ENCODE results near the gene PUSL1.

The PUSL1 gene

GRCh38 chr1:1280782-1281481 is 27.5 kb upstream of the PUSL1 start:
- DNase-seq (ENCODE audit: low read depth), result no peak

GRCh38 chr1:1281533-1282321 is 26.7 kb upstream of the PUSL1 start:
- DNase-seq (ENCODE audit: low read depth), result no peak

GRCh38 chr1:1282998-1283397 is 25.4 kb upstream of the PUSL1 start:
- DNase-seq (ENCODE audit: low read depth), result no peak

GRCh38 chr1:1283821-1284220 is 24.6 kb upstream of the PUSL1 start:
- no peak for DNase-seq (ENCODE audit: low read depth)

GRCh38 chr1:1284221-1285101 is 23.9 kb upstream of the PUSL1 start:
- DNase-seq (ENCODE audit: low read depth), result no peak

GRCh38 chr1:1285102-1285571 is 23.3 kb upstream of the PUSL1 start:
- DNase-seq (ENCODE audit: low read depth), result no peak

- DNase-seq (ENCODE audit: low read depth), result no peak
These were observed 22.6 kb upstream of the PUSL1 start for GRCh38 chr1:1285611-1286311.

GRCh38 chr1:1286313-1287261 is 21.8 kb upstream of the PUSL1 start:
- no peak for DNase-seq (ENCODE audit: low read depth)

- no peak for DNase-seq (ENCODE audit: low read depth)
These were observed 20.9 kb upstream of the PUSL1 start for GRCh38 chr1:1287288-1288110.

GRCh38 chr1:1290238-1290731 is 18.1 kb upstream of the PUSL1 start:
- DNase-seq (ENCODE audit: low read depth), result no peak

GRCh38 chr1:1291023-1291528 is 17.3 kb upstream of the PUSL1 start:
- DNase-seq (ENCODE audit: low read depth), result no peak

- no peak for DNase-seq (ENCODE audit: low read depth)
These were observed 16.6 kb upstream of the PUSL1 start for GRCh38 chr1:1291548-1292441.

- no peak for DNase-seq (ENCODE audit: low read depth)
These were observed 16.0 kb upstream of the PUSL1 start for GRCh38 chr1:1292442-1292779.

GRCh38 chr1:1292851-1293250 is 15.5 kb upstream of the PUSL1 start:
- no peak for DNase-seq (ENCODE audit: low read depth)

- DNase-seq (ENCODE audit: low read depth), result no peak
These were observed 14.8 kb upstream of the PUSL1 start for GRCh38 chr1:1293263-1294249.

GRCh38 chr1:1294250-1294890 is 14.0 kb upstream of the PUSL1 start:
- no peak for DNase-seq (ENCODE audit: low read depth)
